K562 (cell line): ENCODE results near the gene FAAH. TPM values are rescaled to one million over a fixed set of nuclear protein-coding genes. Genes with fewer than 3 reads are reported as not detected.

Experiments
- ATAC-seq: fragments of 200-7000 bp; cut with Tn5 transposase; 3 replicates; pipeline ENCODE4 v1.9.1; 2020; ENCODE audit warnings: moderate library complexity
- BruUV-seq: library from RNA; stranded (reverse); fragments of 400-500 nt; replicated peaks from 2 replicates; lab custom pipeline; 2021; lab: Mats Ljungman, UMichigan
- CTCF ChIA-PET: fragments of 300-600 bp; formaldehyde crosslinking; extraction: SDS; loops from one replicate; lab custom pipeline; 2021; ENCODE audit warnings: low intra/inter-chr PET ratio; lab: Yijun Ruan, JAX
- POLR2A ChIA-PET: fragments of 300-600, 350-650 bp; sonication (Branson Sonifier 250); formaldehyde crosslinking; extraction: SDS; loops from one replicate; lab custom pipeline; 2021; ENCODE audit warnings: antibody characterized with exemption, inconsistent platforms; lab: Yijun Ruan, JAX
- DNase-seq, 4 experiments: peaks; one replicate each; pipeline versions ENCODE4 v3.0.0 to v3.0.0-alpha.2; 2011 to 2018; ENCODE audit warnings: low spot score in 3 of 4, mixed read lengths in 3 of 4; ENCODE audit errors: extremely low read depth in 1 of 4
- FAIRE-seq: peaks from 2 replicates; lab custom pipeline; 2011; peaks lifted over from hg19 to GRCh38; lab: Jason Lieb, UNC
- H2AFZ ChIP-seq: 2 replicates; pipeline ENCODE4 v1.6.0; 2011; ENCODE audit warnings: low read depth, low read length, control low read depth, inconsistent platforms
- H3K27ac ChIP-seq: fragments of 200-600 bp; 3 replicates; pipeline ENCODE4 v1.8.0; 2011; ENCODE audit warnings: low read depth, mild to moderate bottlenecking, control low read depth, inconsistent platforms, low read length, moderate library complexity, mixed read lengths; ENCODE audit errors: extremely low read depth
- H3K27me3 ChIP-seq, 2 experiments: fragments of 300-600 bp in 1 of 2; 2 replicates in 1 of 2; 3 replicates in 1 of 2; pipeline versions ENCODE4 v1.6.0 to v1.8.0; 2011; ENCODE audit warnings: inconsistent platforms in 2 of 2, low read length in 2 of 2, mild to moderate bottlenecking in 1 of 2, mixed read lengths in 1 of 2, moderate library complexity in 1 of 2; ENCODE audit not compliant: control insufficient read depth in 2 of 2, insufficient read depth in 2 of 2
- H3K36me3 ChIP-seq: fragments of 300-600 bp; 3 replicates; pipeline ENCODE4 v1.8.0; 2011; ENCODE audit warnings: mild to moderate bottlenecking, low read length, inconsistent platforms; ENCODE audit not compliant: control insufficient read depth, insufficient read depth
- H3K4me1 ChIP-seq, 2 experiments: fragments of 200-600 bp in 1 of 2; replicated peaks in 1 of 2; 2 replicates in 1 of 2; 3 replicates in 1 of 2; pipeline versions ENCODE4 v1.5.1 to v1.8.0; 2011; ENCODE audit warnings: inconsistent platforms in 2 of 2, low read length in 2 of 2, mild to moderate bottlenecking in 1 of 2, mixed read lengths in 1 of 2, moderate library complexity in 1 of 2; ENCODE audit not compliant: control insufficient read depth in 2 of 2, insufficient read depth in 2 of 2
- H3K4me2 ChIP-seq: 2 replicates; pipeline ENCODE4 v1.6.1; 2011; ENCODE audit warnings: low read length, control low read depth, inconsistent platforms, mixed read lengths; ENCODE audit not compliant: insufficient read depth
- H3K4me3 ChIP-seq: fragments of 200-600 bp; sonication (generic), shearing (Covaris generic); 2 replicates; pipeline ENCODE4 v1.5.1; 2016; ENCODE audit warnings: control low read depth, inconsistent platforms
- H3K79me2 ChIP-seq: fragments of 200-600 bp; 3 replicates; pipeline ENCODE4 v1.8.0; 2011; ENCODE audit warnings: low read length, inconsistent platforms; ENCODE audit not compliant: control insufficient read depth, insufficient read depth
- H3K9ac ChIP-seq, 2 experiments: 2 replicates each; pipeline versions ENCODE4 v1.6.0 to v1.6.1; 2011; ENCODE audit warnings: low read depth in 2 of 2, low read length in 2 of 2, control low read depth in 1 of 2, inconsistent platforms in 1 of 2, mild to moderate bottlenecking in 1 of 2, mixed read lengths in 1 of 2; ENCODE audit not compliant: insufficient read depth in 1 of 2
- H3K9me1 ChIP-seq: one replicate; pipeline ENCODE4 v1.6.0; 2011; ENCODE audit warnings: inconsistent platforms, mild to moderate bottlenecking, low read length, moderate library complexity; ENCODE audit not compliant: control insufficient read depth, insufficient read depth
- H3K9me3 ChIP-seq: replicated peaks from 2 replicates; pipeline ENCODE4 v1.5.1; 2011; ENCODE audit warnings: low read depth, low read length, inconsistent platforms; ENCODE audit not compliant: control insufficient read depth, insufficient read depth
- H4K20me1 ChIP-seq: replicated peaks from 2 replicates; pipeline ENCODE4 v1.6.1; 2011; ENCODE audit warnings: low read length, inconsistent platforms, mixed read lengths; ENCODE audit not compliant: control insufficient read depth, insufficient read depth
- CTCF ChIP-seq, 3 experiments: IDR thresholded peaks in 2 of 3; conservative IDR thresholded peaks in 1 of 3; 2 replicates each; pipeline ENCODE4 v1.5.1; 2011 to 2012; ENCODE audit warnings: low read length in 3 of 3, mild to moderate bottlenecking in 3 of 3, control low read depth in 2 of 3, improper control_type of control experiment in 1 of 3, inconsistent platforms in 1 of 3, low read depth in 1 of 3, mixed read lengths in 1 of 3, moderate library complexity in 1 of 3; ENCODE audit not compliant: insufficient read depth in 2 of 3
- CTCFL ChIP-seq: IDR thresholded peaks from 2 replicates; pipeline ENCODE4 v1.6.1; 2011; ENCODE audit warnings: borderline replicate concordance, low read depth, mild to moderate bottlenecking, moderate library complexity, low read length; ENCODE audit not compliant: insufficient read depth, poor library complexity, severe bottlenecking
- HEY1 ChIP-seq: fragments of 250-450 bp; sonication (Bioruptor Pico); IDR thresholded peaks from 2 replicates; pipeline ENCODE4 v1.5.0; 2020; ENCODE audit warnings: mild to moderate bottlenecking, moderate library complexity, borderline replicate concordance
- MAX ChIP-seq: sonication (generic); formaldehyde crosslinking; IDR thresholded peaks from 2 replicates; pipeline ENCODE4 v1.9.0; 2022; ENCODE audit warnings: mild to moderate bottlenecking, missing genetic modification reagents
- RAD21 ChIP-seq, 2 experiments: fragments of 250-450 bp in 1 of 2; fragments of 450-650 bp in 1 of 2; sonication (Bioruptor Pico) in 1 of 2; formaldehyde crosslinking in 1 of 2; IDR thresholded peaks in 1 of 2; conservative IDR thresholded peaks in 1 of 2; 2 replicates each; pipeline versions ENCODE4 v1.4.0 to v1.8.0; 2020 to 2022; ENCODE audit warnings: mild to moderate bottlenecking in 2 of 2, moderate library complexity in 1 of 2
- RB1 ChIP-seq: fragments of 450-650 bp; IDR thresholded peaks from 2 replicates; pipeline ENCODE4 v1.6.1; 2017; ENCODE audit warnings: low read depth, mild to moderate bottlenecking
- SMC3 ChIP-seq: conservative IDR thresholded peaks from 2 replicates; pipeline ENCODE4 v1.6.1; 2011; ENCODE audit warnings: low read depth, low read length, improper control_type of control experiment; ENCODE audit not compliant: insufficient read depth
- ZBTB7A ChIP-seq: IDR thresholded peaks from 2 replicates; pipeline ENCODE4 v1.6.1; 2011; ENCODE audit warnings: low read depth, mild to moderate bottlenecking, low read length, moderate library complexity, borderline replicate concordance; ENCODE audit not compliant: control insufficient read depth
- ZFP91 ChIP-seq: sonication (generic); formaldehyde crosslinking; IDR thresholded peaks from 2 replicates; pipeline ENCODE4 v1.8.0; 2022; ENCODE audit warnings: mild to moderate bottlenecking, missing genetic modification reagents
- ZNF146 ChIP-seq: IDR thresholded peaks from one replicate; pipeline ENCODE4 v1.6.1; 2018; ENCODE audit warnings: missing compliant biosample characterization; ENCODE audit not compliant: unreplicated experiment
- ZNF655 ChIP-seq: fragments of 250-450 bp; sonication (Bioruptor Pico); IDR thresholded peaks from 2 replicates; pipeline ENCODE4 v1.5.0; 2021
- WGBS: fragments of 100-300 bp; shearing (Covaris generic); methylation state at CpG from one replicate; pipeline ENCODE4 v1.1.6; 2016; ENCODE audit warnings: low coverage, mixed read lengths; ENCODE audit not compliant: insufficient coverage; ENCODE audit errors: missing lambda C conversion rate; 5-methylcytosine and 5-hydroxymethylcytosine counted together
- in situ Hi-C: fragments of 300-500 bp; cut with MboI; formaldehyde crosslinking; loops from 4 replicates; pipeline ENCODE4 v1.15.0; 2018; ENCODE audit warnings: inconsistent platforms, mixed read lengths
- intact Hi-C: fragments of 100-400 bp; cut with micrococcal nuclease; formaldehyde crosslinking; loops from 2 replicates; pipeline ENCODE4 v1.14.2; 2022
- polyA plus RNA-seq, 8 experiments: library from polyadenylated mRNA; depleted of rRNA in 4 of 8; stranded (reverse) in 5 of 8; unstranded in 3 of 8; fragments of >200 nt; fragmentation: Nextera tagmentation in 2 of 8; fragmentation: Illumina TruSeq in 1 of 8; extraction: Ambion mirVana in 2 of 8; extraction: Trizol in 1 of 8; gene quantifications; 2 replicates each; pipeline versions ENCODE4 v1.2.1 to v1.2.3, GENCODE V29; 2011 to 2014; ENCODE audit warnings: inconsistent platforms in 1 of 8, missing spikeins in 1 of 8
- total RNA-seq, 7 experiments: library from RNA; depleted of rRNA in 6 of 7; stranded (reverse); fragments of >200 nt in 6 of 7; fragmentation: Illumina TruSeq in 2 of 7; extraction: Trizol in 2 of 7; gene quantifications; 2 replicates each; pipeline versions ENCODE4 v1.2.1 to v1.2.3, GENCODE V29; 2011 to 2021; ENCODE audit warnings: low replicate concordance in 1 of 7

FAAH gene
- total and polyA plus RNA-seq, 9 of the 15 experiments (the other 6 are each of a cell fraction or from before 2014, with no cell fraction given), result 0.06 to 1.1 (median 0.32) TPM

GRCh38 chr1:46411601-46412341 lies 17.7 kb downstream of the FAAH start:
- ChIA-PET CTCF (interaction anchor here (0.7 kb wide), 1 partner anchor 124 kb away, joined by 3 read pairs; a partner anchor contains a TSS), POLR2A (no interaction called here)
- DNase-seq (peak; percentile 51 to 85 (median 76)), FAIRE-seq (peak; percentile 63), ATAC-seq (peak; percentile 60)
- Histone ChIP-seq H3K27ac (no peak overlapping the region), H3K9ac (peak overlapping the region in 1 of 2 experiments; percentile 18; a peak in 1 of 4 replicates), H3K79me2 (no peaks in the 10 kb centered on the region), H3K9me1 (peaks cover 5% of the 10 kb centered on the region), H3K27me3 (no peaks in the 10 kb centered on the region), H3K9me3 (no peaks in the 10 kb centered on the region), H3K4me3 (no peak overlapping the region), H2AFZ (no peak overlapping the region), H3K4me2 (no peak overlapping the region), H3K4me1 (peaks cover 12 to 48% of the 10 kb centered on the region in 2 experiments; a peak in 4 of 5 replicates), H3K36me3 (no peaks in the 10 kb centered on the region), H4K20me1 (no peaks in the 10 kb centered on the region)
- in situ Hi-C loops, result no loop called here
- BruUV-seq, result no TSS peak
- WGBS, result 45% methylated on average over 16 of the region's 16 CpGs
- intact Hi-C loops, result no loop called here
- TF ChIP-seq CTCF (IDR thresholded peaks at IDR 0.05 in 2 of 3, conservative IDR thresholded peaks at IDR 0.05 in 1 of 3; ENCODE audit: insufficient read depth in 2 of 3, low read depth in 1 of 3, low read length in 3 of 3) (peak; percentile 72 to 95 (median 76)), RAD21 (CRISPR knock-in tag; conservative IDR thresholded peaks at IDR 0.05 in 1 of 2, IDR thresholded peaks at IDR 0.05 in 1 of 2) (peak in 1 of 2 experiments; percentile 22; a peak in 1 of 4 replicates), SMC3 (peak; percentile 28; the same call in 1 of the 2 replicates), ZFP91 (CRISPR knock-in tag) (no peak), HEY1 (CRISPR knock-in tag) (no peak), MAX (CRISPR knock-in tag) (peak; percentile 13; the same call in 1 of the 2 replicates), RB1 (0 out of 2 replicates have a peak, but pooled peaks have one; percentile 16), CTCFL (peak; percentile 12), ZNF146 (CRISPR knock-in tag) (no peak), ZBTB7A (peak; percentile 67; the same call in 1 of the 2 replicates), ZNF655 (CRISPR knock-in tag) (no peak)
